Measurements from ENCODE around the gene CLPTM1. TPM values are rescaled to one million over a fixed set of nuclear protein-coding genes. Genes with fewer than 3 reads are reported as not detected.

The CLPTM1 gene, protein sequence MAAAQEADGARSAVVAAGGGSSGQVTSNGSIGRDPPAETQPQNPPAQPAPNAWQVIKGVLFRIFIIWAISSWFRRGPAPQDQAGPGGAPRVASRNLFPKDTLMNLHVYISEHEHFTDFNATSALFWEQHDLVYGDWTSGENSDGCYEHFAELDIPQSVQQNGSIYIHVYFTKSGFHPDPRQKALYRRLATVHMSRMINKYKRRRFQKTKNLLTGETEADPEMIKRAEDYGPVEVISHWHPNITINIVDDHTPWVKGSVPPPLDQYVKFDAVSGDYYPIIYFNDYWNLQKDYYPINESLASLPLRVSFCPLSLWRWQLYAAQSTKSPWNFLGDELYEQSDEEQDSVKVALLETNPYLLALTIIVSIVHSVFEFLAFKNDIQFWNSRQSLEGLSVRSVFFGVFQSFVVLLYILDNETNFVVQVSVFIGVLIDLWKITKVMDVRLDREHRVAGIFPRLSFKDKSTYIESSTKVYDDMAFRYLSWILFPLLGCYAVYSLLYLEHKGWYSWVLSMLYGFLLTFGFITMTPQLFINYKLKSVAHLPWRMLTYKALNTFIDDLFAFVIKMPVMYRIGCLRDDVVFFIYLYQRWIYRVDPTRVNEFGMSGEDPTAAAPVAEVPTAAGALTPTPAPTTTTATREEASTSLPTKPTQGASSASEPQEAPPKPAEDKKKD
- 100 to 1,000 TPM in 3 of 4 donors, 10 to 100 TPM in 1; 95.7 to 156 (median 125) TPM for total RNA-seq

GRCh38 chr19:44954649-44955504 lies at the start of gene CLPTM1:
Gene CLPTM1, plus strand, starts transcription at chr19:44955380. Its CDS starts 16 bp downstream, at chr19:44955396.
- Histone ChIP-seq H3K9me3 (no peaks in the 10 kb centered on the region), H3K36me3 (peaks cover 0 to 7% (median 0%) of the 10 kb centered on the region in 3 donors), H3K27ac (peak within 1 kb of the TSS; percentile 87 to 97 (median 94)), H3K4me1 (peaks cover 0 to 32% (median 15%) of the 10 kb centered on the region in 4 donors), H3K4me3 (peak within 1 kb of the TSS; percentile 86 to 99 (median 91)), H3K27me3 (no peaks in the 10 kb centered on the region)
- DNase-seq = peak; percentile 95 to 98 (median 97)
- TF ChIP-seq, protein P1, sequence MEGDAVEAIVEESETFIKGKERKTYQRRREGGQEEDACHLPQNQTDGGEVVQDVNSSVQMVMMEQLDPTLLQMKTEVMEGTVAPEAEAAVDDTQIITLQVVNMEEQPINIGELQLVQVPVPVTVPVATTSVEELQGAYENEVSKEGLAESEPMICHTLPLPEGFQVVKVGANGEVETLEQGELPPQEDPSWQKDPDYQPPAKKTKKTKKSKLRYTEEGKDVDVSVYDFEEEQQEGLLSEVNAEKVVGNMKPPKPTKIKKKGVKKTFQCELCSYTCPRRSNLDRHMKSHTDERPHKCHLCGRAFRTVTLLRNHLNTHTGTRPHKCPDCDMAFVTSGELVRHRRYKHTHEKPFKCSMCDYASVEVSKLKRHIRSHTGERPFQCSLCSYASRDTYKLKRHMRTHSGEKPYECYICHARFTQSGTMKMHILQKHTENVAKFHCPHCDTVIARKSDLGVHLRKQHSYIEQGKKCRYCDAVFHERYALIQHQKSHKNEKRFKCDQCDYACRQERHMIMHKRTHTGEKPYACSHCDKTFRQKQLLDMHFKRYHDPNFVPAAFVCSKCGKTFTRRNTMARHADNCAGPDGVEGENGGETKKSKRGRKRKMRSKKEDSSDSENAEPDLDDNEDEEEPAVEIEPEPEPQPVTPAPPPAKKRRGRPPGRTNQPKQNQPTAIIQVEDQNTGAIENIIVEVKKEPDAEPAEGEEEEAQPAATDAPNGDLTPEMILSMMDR (IDR thresholded peaks at IDR 0.05) = peak in 2 of 6 experiments; percentile 5 to 24
- peak; percentile 65 to 69 for TF ChIP-seq POLR2A (IDR thresholded peaks at IDR 0.05)

DNA sequence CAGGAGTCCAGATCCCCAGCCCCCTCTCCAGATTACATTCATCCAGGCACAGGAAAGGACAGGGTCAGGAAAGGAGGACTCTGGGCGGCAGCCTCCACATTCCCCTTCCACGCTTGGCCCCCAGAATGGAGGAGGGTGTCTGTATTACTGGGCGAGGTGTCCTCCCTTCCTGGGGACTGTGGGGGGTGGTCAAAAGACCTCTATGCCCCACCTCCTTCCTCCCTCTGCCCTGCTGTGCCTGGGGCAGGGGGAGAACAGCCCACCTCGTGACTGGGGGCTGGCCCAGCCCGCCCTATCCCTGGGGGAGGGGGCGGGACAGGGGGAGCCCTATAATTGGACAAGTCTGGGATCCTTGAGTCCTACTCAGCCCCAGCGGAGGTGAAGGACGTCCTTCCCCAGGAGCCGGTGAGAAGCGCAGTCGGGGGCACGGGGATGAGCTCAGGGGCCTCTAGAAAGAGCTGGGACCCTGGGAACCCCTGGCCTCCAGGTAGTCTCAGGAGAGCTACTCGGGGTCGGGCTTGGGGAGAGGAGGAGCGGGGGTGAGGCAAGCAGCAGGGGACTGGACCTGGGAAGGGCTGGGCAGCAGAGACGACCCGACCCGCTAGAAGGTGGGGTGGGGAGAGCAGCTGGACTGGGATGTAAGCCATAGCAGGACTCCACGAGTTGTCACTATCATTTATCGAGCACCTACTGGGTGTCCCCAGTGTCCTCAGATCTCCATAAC lies 49.6 kb upstream of the CLPTM1 start, which contains the start of gene APOE:
TSS of gene APOE (plus strand) at position 360 of the 724 bp plus-strand sequence. CDS start 829 bp downstream, outside the sequence.
- Histone ChIP-seq H3K4me3 (peak within 1 kb of the TSS; percentile 16 to 48 (median 30)), H3K4me1 (peaks cover 0 to 19% (median 0%) of the 10 kb centered on the region in 4 donors), H3K27me3 (peaks cover 0 to 7% of the 10 kb centered on the region in 2 donors), H3K36me3 (peaks cover 0 to 21% (median 0%) of the 10 kb centered on the region in 3 donors), H3K27ac (peak within 1 kb of the TSS in 3 of 4 donors; percentile 30 to 42 (median 38)), H3K9me3 (no peaks in the 10 kb centered on the region)
- no peak for TF ChIP-seq POLR2A (IDR thresholded peaks at IDR 0.05)
- TF ChIP-seq, protein P1 (IDR thresholded peaks at IDR 0.05) = no peak
- no peak for DNase-seq

- Histone ChIP-seq H3K27ac (no peak overlapping the region), H3K36me3 (peaks cover 0 to 6% (median 0%) of the 10 kb centered on the region in 3 donors), H3K9me3 (no peaks in the 10 kb centered on the region), H3K4me1 (peaks cover 0 to 27% (median 0%) of the 10 kb centered on the region in 4 donors), H3K4me3 (no peak overlapping the region), H3K27me3 (peaks cover 0 to 7% of the 10 kb centered on the region in 2 donors)
- DNase-seq = no peak
- TF ChIP-seq, protein P1 (IDR thresholded peaks at IDR 0.05) = no peak
- no peak for TF ChIP-seq POLR2A (IDR thresholded peaks at IDR 0.05)
Measured at GRCh38 chr19:44907613-44908012, 47.6 kb upstream of the CLPTM1 start.

DNA sequence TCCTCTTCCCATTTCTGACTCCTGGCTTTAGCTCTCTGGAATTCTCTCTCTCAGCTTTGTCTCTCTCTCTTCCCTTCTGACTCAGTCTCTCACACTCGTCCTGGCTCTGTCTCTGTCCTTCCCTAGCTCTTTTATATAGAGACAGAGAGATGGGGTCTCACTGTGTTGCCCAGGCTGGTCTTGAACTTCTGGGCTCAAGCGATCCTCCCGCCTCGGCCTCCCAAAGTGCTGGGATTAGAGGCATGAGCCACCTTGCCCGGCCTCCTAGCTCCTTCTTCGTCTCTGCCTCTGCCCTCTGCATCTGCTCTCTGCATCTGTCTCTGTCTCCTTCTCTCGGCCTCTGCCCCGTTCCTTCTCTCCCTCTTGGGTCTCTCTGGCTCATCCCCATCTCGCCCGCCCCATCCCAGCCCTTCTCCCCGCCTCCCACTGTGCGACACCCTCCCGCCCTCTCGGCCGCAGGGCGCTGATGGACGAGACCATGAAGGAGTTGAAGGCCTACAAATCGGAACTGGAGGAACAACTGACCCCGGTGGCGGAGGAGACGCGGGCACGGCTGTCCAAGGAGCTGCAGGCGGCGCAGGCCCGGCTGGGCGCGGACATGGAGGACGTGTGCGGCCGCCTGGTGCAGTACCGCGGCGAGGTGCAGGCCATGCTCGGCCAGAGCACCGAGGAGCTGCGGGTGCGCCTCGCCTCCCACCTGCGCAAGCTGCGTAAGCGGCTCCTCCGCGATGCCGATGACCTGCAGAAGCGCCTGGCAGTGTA lies 46.9 kb upstream of the CLPTM1 start:
- TF ChIP-seq, protein P1 (IDR thresholded peaks at IDR 0.05) = no peak
- no peak for TF ChIP-seq POLR2A (IDR thresholded peaks at IDR 0.05)
- peaks cover 0 to 7% of the 10 kb centered on the region in 2 donors for H3K27me3 ChIP-seq
- peaks cover 0 to under 1% (median 0%) of the 10 kb centered on the region in 3 donors for H3K36me3 ChIP-seq
- H3K4me3 ChIP-seq = no peak overlapping the region
- H3K9me3 ChIP-seq = no peaks in the 10 kb centered on the region
- no peak for DNase-seq
- no peak overlapping the region for H3K27ac ChIP-seq
- H3K4me1 ChIP-seq = peaks cover 0 to 27% (median 0%) of the 10 kb centered on the region in 4 donors

Measured in Peyer's patch (tissue), 4 donors.